GM20431 (cell line): ENCODE results near the gene GDF9.

Source experiments
- in situ Hi-C: fragments of 300-500 bp; cut with MseI, MboI; formaldehyde crosslinking; loops from one replicate; pipeline ENCODE4 v1.15.0; 2020; ENCODE audit warnings: low sequenced_read_pairs; ENCODE audit not compliant: unreplicated experiment

The GDF9 gene

DNA sequence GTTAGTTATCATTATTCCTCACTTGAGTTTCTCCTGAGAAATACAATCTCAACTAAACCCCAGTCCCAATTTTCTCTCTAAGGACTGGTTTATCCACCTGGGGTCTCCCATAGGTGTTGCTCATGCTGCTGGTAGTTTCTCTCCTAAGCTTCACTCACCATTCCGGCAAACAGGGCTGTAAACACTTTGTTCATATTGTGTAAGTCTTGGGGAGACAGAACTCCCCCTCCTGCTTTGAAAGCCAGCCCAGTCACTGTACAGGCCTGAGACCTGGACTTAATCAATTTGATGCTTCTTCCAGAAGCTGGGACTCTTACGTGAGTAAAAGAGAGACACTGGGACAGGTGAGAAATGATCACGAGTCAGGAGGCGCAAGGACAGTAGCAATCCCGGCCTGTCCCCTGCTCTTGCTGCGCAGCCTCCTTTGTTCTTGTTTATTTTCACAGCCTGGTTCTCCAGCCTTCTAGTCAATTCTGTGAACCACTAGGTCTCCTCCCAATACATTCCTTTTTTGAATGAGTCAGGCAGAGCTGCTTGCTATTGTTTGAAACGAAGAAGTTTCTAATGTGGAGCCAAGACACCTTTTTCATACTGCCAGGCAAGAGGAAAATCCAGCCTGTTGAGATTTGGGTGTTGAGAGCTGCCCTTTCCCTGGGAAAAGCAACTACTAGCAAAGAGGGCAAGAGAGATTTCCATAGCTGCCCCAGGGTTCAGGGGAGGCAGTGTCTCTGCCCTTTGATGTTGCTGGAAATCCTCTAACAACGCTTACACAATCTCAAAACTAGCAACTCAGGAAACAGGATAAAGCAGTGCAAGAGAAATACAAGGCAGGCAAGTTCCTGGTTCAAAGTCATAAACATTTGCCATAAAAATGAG, 26.6 kb downstream of the GDF9 start:
- in situ Hi-C loops: loop anchor here (25.0 kb wide), 1 partner anchor 452 kb away; no protein-coding TSS in a partner anchor

DNA sequence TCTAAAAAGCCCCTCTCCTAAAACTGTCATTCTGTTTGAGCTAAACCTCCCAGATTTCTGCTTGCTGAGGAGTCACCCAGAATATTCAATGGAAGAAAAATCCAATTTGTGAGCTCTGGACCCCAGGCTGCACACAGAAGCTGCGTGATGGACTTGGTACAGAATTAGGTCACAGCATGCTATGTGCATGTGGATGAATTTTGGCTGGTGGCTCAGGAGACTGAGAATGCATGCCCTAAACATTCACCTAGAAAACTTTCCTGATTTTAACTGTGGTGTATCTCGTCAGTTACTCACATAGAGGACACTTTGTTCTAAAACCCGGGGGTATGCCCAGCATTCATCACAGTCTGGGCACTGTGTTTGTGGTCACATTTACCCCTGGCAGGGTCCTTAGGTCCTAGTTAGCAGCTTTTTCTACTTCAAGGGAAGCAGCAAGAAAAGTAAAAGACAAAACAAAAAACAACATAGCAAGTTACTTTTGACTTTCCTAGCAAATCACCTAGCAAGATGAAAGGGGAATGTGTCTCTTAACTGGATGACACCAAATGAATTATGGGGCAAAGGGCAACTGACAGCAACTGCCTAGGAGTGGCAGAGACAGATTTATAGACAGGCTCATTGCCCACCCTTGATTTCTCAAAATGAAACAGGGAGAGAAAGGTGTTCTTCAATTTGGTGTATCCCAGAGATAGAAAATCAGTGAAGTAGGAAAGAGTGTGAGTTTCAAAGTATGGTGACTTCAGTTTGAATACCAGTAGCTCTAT, 27.6 kb downstream of the GDF9 start:
- in situ Hi-C loops: loop anchor here (25.0 kb wide), 1 partner anchor 451 kb away; no protein-coding TSS in a partner anchor

DNA sequence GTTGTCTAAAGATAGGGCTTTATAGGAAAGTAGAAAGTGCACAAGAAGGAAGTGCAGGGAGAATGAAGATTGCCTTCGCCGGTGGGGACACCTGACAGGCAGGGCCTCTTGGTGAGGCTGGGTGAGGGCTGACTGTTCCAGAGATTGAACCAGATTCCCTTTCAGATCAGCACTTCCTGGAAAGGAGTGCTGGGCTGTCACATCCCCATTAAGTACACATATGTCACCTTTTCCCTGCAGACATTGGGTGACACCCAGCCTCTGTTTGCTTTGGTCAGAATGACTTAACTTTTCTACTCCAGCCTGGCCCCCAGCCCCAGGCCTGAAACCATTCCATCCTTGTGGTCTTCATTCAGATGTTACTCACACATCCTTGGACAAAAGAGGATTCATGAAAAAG, 28.4 kb downstream of the GDF9 start:
- in situ Hi-C loops: loop anchor here (25.0 kb wide), 1 partner anchor 451 kb away; no protein-coding TSS in a partner anchor

DNA sequence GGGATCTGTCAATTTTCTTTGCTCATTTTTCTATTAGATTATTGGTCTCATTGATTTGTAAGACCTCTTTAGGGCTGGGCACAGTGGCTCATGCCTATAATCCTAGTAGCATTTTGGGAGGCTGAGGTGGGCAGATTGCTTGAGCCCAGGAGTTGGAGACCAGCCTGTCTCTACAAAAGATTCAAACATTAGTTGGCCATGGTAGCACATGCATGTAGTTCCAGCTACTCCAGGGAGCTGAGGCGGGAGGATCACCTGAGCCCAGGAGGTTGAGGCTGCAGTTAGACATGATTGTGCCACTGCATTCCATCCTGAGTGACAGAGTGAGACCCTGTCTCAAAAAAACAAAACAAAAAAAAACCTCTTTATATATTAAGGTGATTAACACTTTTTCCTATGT, 29.4 kb downstream of the GDF9 start:
- in situ Hi-C loops: loop anchor here (25.0 kb wide), 1 partner anchor 450 kb away; no protein-coding TSS in a partner anchor

- in situ Hi-C loops: loop anchor here (25.0 kb wide), 1 partner anchor 447 kb away; no protein-coding TSS in a partner anchor
Measured at GRCh38 chr5:132834057-132834456, 32.2 kb downstream of the GDF9 start.

- in situ Hi-C loops: loop anchor here (25.0 kb wide), 1 partner anchor 445 kb away; no protein-coding TSS in a partner anchor
Measured at GRCh38 chr5:132832612-132833011, 33.7 kb downstream of the GDF9 start.

- in situ Hi-C loops: loop anchor here (25.0 kb wide), 1 partner anchor 444 kb away; no protein-coding TSS in a partner anchor
Measured at GRCh38 chr5:132831095-132831860, 35.0 kb downstream of the GDF9 start.

GRCh38 chr5:132830436-132831094, 35.7 kb downstream of the GDF9 start, which contains the start of gene SHROOM1:
Gene SHROOM1, minus strand, starts transcription at chr5:132830647. Its CDS starts 4,507 bp downstream, at chr5:132826140.
- in situ Hi-C loops: loop anchor here (25.0 kb wide), 1 partner anchor 443 kb away; no protein-coding TSS in a partner anchor

DNA sequence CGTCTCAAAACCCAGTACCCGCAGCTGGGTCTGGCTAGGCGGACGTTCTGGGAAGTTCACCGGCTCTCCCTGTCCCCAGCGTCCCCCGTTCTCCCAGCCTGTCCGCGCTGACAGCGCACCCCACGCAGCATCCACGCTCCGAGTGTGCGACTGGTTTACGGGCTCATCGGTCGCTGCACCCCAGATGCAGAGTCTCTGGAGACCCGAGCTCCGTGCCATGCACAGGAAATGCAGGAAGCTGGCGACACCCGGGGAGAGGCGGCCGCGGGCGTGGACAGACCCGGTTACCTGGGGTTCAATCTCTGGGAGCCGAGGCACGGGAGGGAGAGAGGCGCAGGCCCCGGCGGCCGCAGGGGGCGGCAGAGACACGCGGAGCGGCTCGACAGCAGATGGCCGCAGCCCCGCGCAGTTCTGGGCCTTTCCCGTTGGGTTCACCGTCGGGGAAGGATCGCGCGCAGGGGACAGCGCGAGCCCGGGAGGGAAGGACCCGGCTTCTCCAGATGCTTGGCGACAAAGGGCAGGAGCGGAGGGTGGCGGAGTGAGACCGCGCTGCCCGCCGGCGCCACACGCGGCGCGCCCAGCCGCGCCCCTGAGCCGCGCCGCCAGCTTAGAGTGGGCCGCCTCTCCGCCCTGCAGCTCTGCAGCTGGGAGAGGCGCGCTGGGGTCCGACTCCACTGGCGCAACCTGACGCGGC, 36.4 kb downstream of the GDF9 start:
- in situ Hi-C loops: loop anchor here (25.0 kb wide), 1 partner anchor 443 kb away; no protein-coding TSS in a partner anchor

DNA sequence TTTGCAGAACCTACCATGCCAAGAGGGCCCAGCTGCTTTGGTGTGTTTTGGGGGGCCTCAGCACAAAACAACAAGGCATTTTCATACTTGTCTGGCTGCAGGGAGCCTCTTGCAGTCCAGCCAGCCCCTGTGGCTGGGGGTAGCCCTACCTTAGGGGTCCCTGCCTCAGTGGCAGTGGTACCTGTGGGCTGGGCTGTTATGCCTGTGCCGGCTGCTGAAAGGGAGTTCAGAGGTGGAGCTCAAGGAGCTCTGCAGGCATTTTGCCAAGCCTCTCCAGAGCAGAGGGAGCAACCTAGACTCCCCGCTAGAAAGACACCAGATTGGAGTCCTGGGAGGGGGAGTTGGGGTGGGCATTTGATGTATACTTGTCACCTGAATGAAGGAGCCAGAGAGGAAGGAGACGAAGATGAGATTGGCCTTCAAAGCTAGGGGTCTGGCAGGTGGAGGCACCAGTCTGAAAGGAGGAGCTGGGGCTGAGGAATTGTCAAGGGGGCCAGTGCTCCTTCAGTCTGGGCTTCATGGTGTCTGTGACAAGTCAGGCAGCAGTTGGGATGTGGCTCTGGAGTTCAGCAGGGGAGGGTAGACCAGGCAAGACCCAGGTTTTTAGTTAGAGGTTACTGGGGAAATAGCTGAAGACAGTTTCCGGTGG, 37.3 kb downstream of the GDF9 start:
- in situ Hi-C loops: loop anchor here (25.0 kb wide), 1 partner anchor 442 kb away; no protein-coding TSS in a partner anchor

- in situ Hi-C loops: loop anchor here (25.0 kb wide), 1 partner anchor 441 kb away; no protein-coding TSS in a partner anchor
Measured at GRCh38 chr5:132827943-132828673, 38.2 kb downstream of the GDF9 start.

DNA sequence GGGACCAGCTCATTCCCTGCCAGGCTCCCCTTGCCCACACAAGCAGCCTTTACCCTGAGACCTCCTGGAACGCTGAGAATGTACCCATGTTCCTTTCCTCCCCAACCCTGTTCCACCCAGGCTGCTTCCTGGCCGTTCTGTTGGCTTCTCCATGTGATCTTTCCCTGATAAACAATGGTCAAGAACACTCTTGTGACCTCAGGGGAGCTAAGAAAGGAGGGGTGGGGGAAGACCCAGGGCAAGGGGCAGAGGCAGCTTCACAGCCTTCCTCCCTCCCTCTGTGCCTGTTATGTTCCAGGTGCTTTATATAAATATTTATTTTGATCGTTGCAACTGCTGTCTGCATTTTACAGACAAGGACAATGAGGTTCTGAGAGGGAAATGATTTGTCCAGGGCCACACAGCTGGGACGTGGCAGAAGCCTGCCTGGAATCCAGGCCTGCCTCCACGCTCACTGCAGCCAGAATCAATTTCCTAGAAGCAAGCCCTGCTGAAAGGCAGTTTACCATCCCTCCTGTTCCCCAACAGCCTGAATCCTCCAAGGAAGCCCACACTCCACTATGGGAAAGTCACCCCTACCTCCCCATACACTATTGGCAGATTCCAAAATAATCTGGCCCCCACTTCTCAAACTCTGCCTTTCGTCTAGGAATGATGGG, 39.7 kb downstream of the GDF9 start:
- in situ Hi-C loops: loop anchor here (25.0 kb wide), 1 partner anchor 439 kb away; no protein-coding TSS in a partner anchor

DNA sequence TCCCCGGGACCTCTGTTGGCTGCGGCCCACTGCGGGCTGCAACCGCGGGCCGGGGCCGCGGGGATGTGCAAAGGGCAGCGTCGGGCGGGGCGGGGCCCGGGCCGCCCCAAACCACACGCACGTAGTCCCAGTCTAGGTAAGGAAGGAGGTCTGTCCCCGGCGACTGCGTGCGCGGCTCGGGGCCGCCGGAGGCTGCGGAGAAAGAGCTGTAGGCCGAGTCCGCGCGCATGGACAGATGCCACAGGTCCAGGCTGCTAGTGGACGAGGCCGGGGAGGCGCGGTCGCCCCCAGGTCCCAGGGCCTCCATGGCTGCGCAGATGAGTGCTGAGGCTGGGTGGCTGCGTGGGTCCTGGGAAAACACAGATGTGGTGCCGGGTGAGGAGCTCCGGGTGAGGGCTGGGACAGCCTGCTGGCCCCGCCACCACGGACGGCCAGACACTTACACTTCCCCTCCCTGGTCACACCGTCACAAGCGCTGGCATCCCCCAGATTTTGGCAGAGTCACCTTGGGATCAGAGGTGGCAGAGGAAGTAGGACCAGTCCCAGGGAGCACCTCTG, 40.4 kb downstream of the GDF9 start:
- in situ Hi-C loops: loop anchor here (25.0 kb wide), 1 partner anchor 439 kb away; no protein-coding TSS in a partner anchor

- in situ Hi-C loops: loop anchor here (25.0 kb wide), 1 partner anchor 438 kb away; no protein-coding TSS in a partner anchor
Measured at GRCh38 chr5:132825033-132825833, 41.0 kb downstream of the GDF9 start.

- in situ Hi-C loops: no loop called here
Measured at GRCh38 chr5:132824426-132824825, 41.8 kb downstream of the GDF9 start.
